Neural cell (in vitro differentiated cells): ENCODE results near the gene IQSEC1. TPM values are rescaled to one million over a fixed set of nuclear protein-coding genes. Genes with fewer than 3 reads are reported as not detected.

Source experiments
- H2AFZ ChIP-seq: fragments of 200-600, 300-800 bp; sonication (generic), shearing (Covaris generic); 2 replicates; pipeline ENCODE4 v1.6.0; 2014; ENCODE audit warnings: low read depth, mild to moderate bottlenecking, antibody characterized with exemption, low read length, moderate library complexity
- H3F3A ChIP-seq: fragments of 200-600 bp; shearing (Covaris generic); 2 replicates; pipeline ENCODE4 v1.6.1; 2016; ENCODE audit warnings: mild to moderate bottlenecking, moderate library complexity, mixed read lengths, antibody characterized with exemption, low read length; ENCODE audit not compliant: insufficient read depth, poor library complexity, severe bottlenecking
- H3K27ac ChIP-seq: fragments of 200-600, 300-800 bp; sonication (generic), shearing (Covaris generic); 2 replicates; pipeline ENCODE4 v1.5.1; 2014; ENCODE audit warnings: mild to moderate bottlenecking, low read length, moderate library complexity
- H3K27me3 ChIP-seq: fragments of 300-800, 200-600 bp; sonication (generic), shearing (Covaris generic); 2 replicates; pipeline ENCODE4 v1.6.0; 2014; ENCODE audit warnings: mild to moderate bottlenecking, low read depth, low read length, moderate library complexity; ENCODE audit not compliant: insufficient read depth
- H3K36me3 ChIP-seq: fragments of 300-800, 200-600 bp; sonication (generic), shearing (Covaris generic); 2 replicates; pipeline ENCODE4 v1.5.1; 2014; ENCODE audit warnings: mild to moderate bottlenecking, antibody characterized with exemption, low read length, moderate library complexity; ENCODE audit not compliant: insufficient read depth
- H3K4me2 ChIP-seq: fragments of 300-800, 200-600 bp; sonication (generic), shearing (Covaris generic); 2 replicates; pipeline ENCODE4 v1.6.0; 2014; ENCODE audit warnings: mild to moderate bottlenecking, low read length
- H3K4me3 ChIP-seq: fragments of 300-800, 200-600 bp; sonication (generic), shearing (Covaris generic); 2 replicates; pipeline ENCODE4 v1.5.1; 2014; ENCODE audit warnings: mild to moderate bottlenecking, low read length, moderate library complexity
- H3K79me2 ChIP-seq: fragments of 200-600 bp; shearing (Covaris generic); replicated peaks from 2 replicates; pipeline ENCODE4 v1.6.0; 2014; ENCODE audit warnings: mild to moderate bottlenecking, low read length, moderate library complexity; ENCODE audit not compliant: insufficient read depth
- H3K9ac ChIP-seq: fragments of 300-800, 200-600 bp; sonication (generic), shearing (Covaris generic); 2 replicates; pipeline ENCODE4 v1.6.1; 2016; ENCODE audit warnings: mild to moderate bottlenecking, low read length, mixed read lengths
- H3K9me2 ChIP-seq: fragments of 200-600 bp; shearing (Covaris generic); 2 replicates; pipeline ENCODE4 v1.6.1; 2016; ENCODE audit warnings: mild to moderate bottlenecking, low read length, mixed read lengths; ENCODE audit not compliant: insufficient read depth
- H3K9me3 ChIP-seq: fragments of 200-600, 300-800 bp; sonication (generic), shearing (Covaris generic); 2 replicates; pipeline ENCODE4 v1.6.1; 2016; ENCODE audit warnings: mild to moderate bottlenecking, mixed run types, low read length, moderate library complexity, mixed read lengths
- H4K20me1 ChIP-seq: fragments of 200-600 bp; shearing (Covaris generic); 2 replicates; pipeline ENCODE4 v1.6.1; 2016; ENCODE audit warnings: mild to moderate bottlenecking, mixed run types; ENCODE audit not compliant: insufficient read depth
- CTCF ChIP-seq: fragments of 450-650 bp; IDR thresholded peaks from 2 replicates; pipeline ENCODE4 v1.5.1; 2014; ENCODE audit warnings: antibody characterized with exemption, mild to moderate bottlenecking, moderate library complexity; ENCODE audit not compliant: poor library complexity, severe bottlenecking
- EP300 ChIP-seq: fragments of 450-650 bp; conservative IDR thresholded peaks from 2 replicates; pipeline ENCODE4 v1.6.1; 2014; ENCODE audit warnings: antibody characterized with exemption, mild to moderate bottlenecking, moderate library complexity; ENCODE audit not compliant: poor library complexity, severe bottlenecking
- EZH2 ChIP-seq: fragments of 200-600, 300-800 bp; shearing (Covaris generic), sonication (generic); IDR thresholded peaks from 2 replicates; pipeline ENCODE4 v1.6.1; 2014; ENCODE audit warnings: antibody characterized with exemption, low read length, borderline replicate concordance, mild to moderate bottlenecking; ENCODE audit not compliant: insufficient read depth, poor library complexity, severe bottlenecking
- MXI1 ChIP-seq: fragments of 450-650 bp; conservative IDR thresholded peaks from 2 replicates; pipeline ENCODE4 v1.6.1; 2014; ENCODE audit warnings: antibody characterized with exemption, mild to moderate bottlenecking; ENCODE audit not compliant: poor library complexity, severe bottlenecking
- POLR2AphosphoS5 ChIP-seq: IDR thresholded peaks from 2 replicates; pipeline ENCODE4 v1.6.1; 2012
- RAD21 ChIP-seq: fragments of 450-650 bp; conservative IDR thresholded peaks from 2 replicates; pipeline ENCODE4 v1.6.1; 2014; ENCODE audit warnings: antibody characterized with exemption, mild to moderate bottlenecking, moderate library complexity
- REST ChIP-seq: IDR thresholded peaks from 2 replicates; pipeline ENCODE4 v1.6.1; 2012; ENCODE audit warnings: borderline replicate concordance
- SMC3 ChIP-seq: fragments of 450-650 bp; conservative IDR thresholded peaks from 2 replicates; pipeline ENCODE4 v1.6.1; 2014; ENCODE audit warnings: antibody characterized with exemption, mild to moderate bottlenecking, moderate library complexity; ENCODE audit not compliant: poor library complexity
- TAF1 ChIP-seq: IDR thresholded peaks from 2 replicates; pipeline ENCODE4 v1.6.1; 2012; ENCODE audit warnings: low read depth
- polyA plus RNA-seq: library from polyadenylated mRNA; depleted of rRNA; stranded (reverse); fragments of >200 nt; gene quantifications from 2 replicates; pipeline ENCODE4 v1.2.3, GENCODE V29; 2014

The IQSEC1 gene
- polyA plus RNA-seq, 1 donor from 2014 or later = 6.0 TPM

- Histone ChIP-seq H3K4me3 (no peak overlapping the region), H3K79me2 (no peaks in the 10 kb centered on the region), H3K9ac (no peak overlapping the region), H2AFZ (no peak overlapping the region), H3K4me2 (no peak overlapping the region), H3K9me2 (no peaks in the 10 kb centered on the region), H3K36me3 (no peaks in the 10 kb centered on the region), H3K9me3 (no peaks in the 10 kb centered on the region), H3F3A (no peaks in the 10 kb centered on the region), H3K27ac (no peak overlapping the region), H3K27me3 (peaks cover 6% of the 10 kb centered on the region), H4K20me1 (no peaks in the 10 kb centered on the region)
- no peak for TF ChIP-seq EP300
- no peak for TF ChIP-seq RAD21
- TF ChIP-seq EZH2 = no peak
- no peak for TF ChIP-seq POLR2AphosphoS5
- TF ChIP-seq REST = no peak
- no peak for TF ChIP-seq MXI1
- TF ChIP-seq SMC3 = no peak
- TF ChIP-seq TAF1 = no peak
- no peak for TF ChIP-seq CTCF
Measured at GRCh38 chr3:12991481-12991837, 81.8 kb downstream of the IQSEC1 start.

GRCh38 chr3:12990781-12991480 lies 82.3 kb downstream of the IQSEC1 start:
- H3K27me3 ChIP-seq = peaks cover 6% of the 10 kb centered on the region
- no peaks in the 10 kb centered on the region for H4K20me1 ChIP-seq
- H3K9ac ChIP-seq = no peak overlapping the region
- no peak overlapping the region for H3K4me3 ChIP-seq
- no peak overlapping the region for H3K27ac ChIP-seq
- H3K79me2 ChIP-seq = no peaks in the 10 kb centered on the region
- H3K9me3 ChIP-seq = no peaks in the 10 kb centered on the region
- no peak overlapping the region for H3K4me2 ChIP-seq
- H3F3A ChIP-seq = no peaks in the 10 kb centered on the region
- no peaks in the 10 kb centered on the region for H3K9me2 ChIP-seq
- TF ChIP-seq SMC3 = no peak
- no peak for TF ChIP-seq CTCF
- TF ChIP-seq EZH2 = no peak
- no peak for TF ChIP-seq POLR2AphosphoS5
- no peak for TF ChIP-seq RAD21
- no peak for TF ChIP-seq EP300
- no peak for TF ChIP-seq TAF1
- TF ChIP-seq REST = no peak
- no peak for TF ChIP-seq MXI1
- no peaks in the 10 kb centered on the region for H3K36me3 ChIP-seq
- H2AFZ ChIP-seq = no peak overlapping the region
